ENCODE data around the gene IDNK. TPM values are rescaled to one million over a fixed set of nuclear protein-coding genes. Genes with fewer than 3 reads are reported as not detected.

Gene IDNK
- total RNA-seq, 8 experiments from 2014 or later: 2.1 to 6.6 (median 3.7) TPM

- Histone ChIP-seq H3K27ac (no peak overlapping the region), H3K4me1 (replicated peaks in 1 of 2) (peaks cover 0 to 3% of the 10 kb centered on the region in 2 donors), H3K4me3 (no peak overlapping the region)
- no peak for ATAC-seq (replicated peaks in 6 of 8)
- in situ Hi-C loops (cut with MboI; ENCODE audit: low pct_unique_long_range_greater_than_20kb in 2 of 9, low sequenced_read_pairs in 9 of 9, unreplicated experiment in 9 of 9): loop anchor here in 1 of 9 experiments (25.0 kb wide), 1 partner anchor 295 kb away; the partner anchor contains the start of gene KIF27
- WGBS, 10 experiments: 33 to 100% (median 87%) methylated on average over 1 of the region's 1 CpG
These were observed 5.6 kb upstream of the IDNK start for GRCh38 chr9:83617299-83617698.

GRCh38 chr9:83620841-83621636 is 1.9 kb upstream of the IDNK start:
- Histone ChIP-seq H3K4me3 (no peak overlapping the region), H3K4me1 (replicated peaks in 1 of 2) (peaks cover 5 to 11% of the 10 kb centered on the region in 2 donors), H3K27ac (no peak overlapping the region)
- peak in 4 of 8 experiments; percentile 11 to 47 (median 25) for ATAC-seq (replicated peaks in 6 of 8)
- in situ Hi-C loops (cut with MboI; ENCODE audit: low pct_unique_long_range_greater_than_20kb in 2 of 9, low sequenced_read_pairs in 9 of 9, unreplicated experiment in 9 of 9): loop anchor here in 1 of 9 experiments (25.0 kb wide), 1 partner anchor 291 kb away; the partner anchor contains the start of gene KIF27
- 0 to 75% (median 20%) methylated on average over 1 to 7 of the region's 7 CpGs; no CpG with 5 or more reads in 1 of the 10 experiments for whole genome bisulfite sequencing, 10 experiments

- Histone ChIP-seq H3K4me1 (replicated peaks in 1 of 2) (peaks cover 5 to 11% of the 10 kb centered on the region in 2 donors), H3K27ac (peak overlapping the region; percentile 49 to 82), H3K4me3 (peak overlapping the region; percentile 37 to 58 (median 48))
- peak in 6 of 8 experiments; percentile 63 to 79 (median 74) for ATAC-seq (replicated peaks in 6 of 8)
- 0 to 100% (median 58%) methylated on average over 1 to 11 of the region's 21 CpGs; no CpG with 5 or more reads in 2 of the 10 experiments for whole genome bisulfite sequencing, 10 experiments
- in situ Hi-C loops (cut with MboI; ENCODE audit: low pct_unique_long_range_greater_than_20kb in 2 of 9, low sequenced_read_pairs in 9 of 9, unreplicated experiment in 9 of 9): loop anchor here in 1 of 9 experiments (25.0 kb wide), 1 partner anchor 290 kb away; the partner anchor contains the start of gene KIF27
These were observed 457 bp upstream of the IDNK start for GRCh38 chr9:83622433-83622938.

- WGBS, 10 experiments: 0 to 61% (median 28%) methylated on average over 1 to 5 of the region's 5 CpGs; no CpG with 5 or more reads in 4 of the 10 experiments
- H3K27ac ChIP-seq: peak overlapping the region; percentile 49 to 82
These were observed 735 bp downstream of the IDNK start for GRCh38 chr9:83623679-83624076.

GRCh38 chr9:83625178-83625577 is 2.2 kb downstream of the IDNK start:
- peaks cover 5 to 11% of the 10 kb centered on the region in 2 donors for H3K4me1 ChIP-seq (replicated peaks in 1 of 2)
- 61 to 100% (median 100%) methylated on average over 1 to 3 of the region's 3 CpGs; no CpG with 5 or more reads in 2 of the 10 experiments for WGBS, 10 experiments
- no peak overlapping the region for H3K27ac ChIP-seq
- ATAC-seq (replicated peaks in 6 of 8): no peak
- in situ Hi-C loops (cut with MboI; ENCODE audit: low pct_unique_long_range_greater_than_20kb in 2 of 9, low sequenced_read_pairs in 9 of 9, unreplicated experiment in 9 of 9): no loop called here
- H3K4me3 ChIP-seq: no peak overlapping the region

More at GRCh38 chr9:83623679-83624076, 735 bp downstream of the IDNK start:
- in situ Hi-C loops (cut with MboI; ENCODE audit: low pct_unique_long_range_greater_than_20kb in 2 of 9, low sequenced_read_pairs in 9 of 9, unreplicated experiment in 9 of 9): loop anchor here in 1 of 9 experiments (25.0 kb wide), 1 partner anchor 289 kb away; the partner anchor contains the start of gene KIF27
- Histone ChIP-seq H3K4me3 (peak overlapping the region; percentile 37 to 58 (median 48)), H3K4me1 (replicated peaks in 1 of 2) (peaks cover 5 to 11% of the 10 kb centered on the region in 2 donors)
- ATAC-seq (replicated peaks in 6 of 8): peak in 3 of 8 experiments; percentile 1 to 3 (median 2)

- WGBS, 10 experiments: 80 to 100% (median 91%) methylated on average over 1 to 5 of the region's 5 CpGs; no CpG with 5 or more reads in 5 of the 10 experiments
- no peak overlapping the region for H3K27ac ChIP-seq
- in situ Hi-C loops (cut with MboI; ENCODE audit: low pct_unique_long_range_greater_than_20kb in 2 of 9, low sequenced_read_pairs in 9 of 9, unreplicated experiment in 9 of 9): no loop called here
These were observed 5.6 kb downstream of the IDNK start for GRCh38 chr9:83628540-83628939.

GRCh38 chr9:83629433-83630104 is 6.6 kb downstream of the IDNK start:
- no peak for ATAC-seq (replicated peaks in 6 of 8)
- in situ Hi-C loops (cut with MboI; ENCODE audit: low pct_unique_long_range_greater_than_20kb in 2 of 9, low sequenced_read_pairs in 9 of 9, unreplicated experiment in 9 of 9): no loop called here
- 69 to 100% (median 98%) methylated on average over 2 to 7 of the region's 7 CpGs; no CpG with 5 or more reads in 3 of the 10 experiments for WGBS, 10 experiments
- no peak overlapping the region for H3K4me3 ChIP-seq
- no peak overlapping the region for H3K27ac ChIP-seq
- H3K4me1 ChIP-seq (replicated peaks in 1 of 2): no peaks in the 10 kb centered on the region

More at GRCh38 chr9:83628540-83628939, 5.6 kb downstream of the IDNK start:
- Histone ChIP-seq H3K4me3 (no peak overlapping the region), H3K4me1 (replicated peaks in 1 of 2) (peaks cover 5 to 7% of the 10 kb centered on the region in 2 donors)
- ATAC-seq (replicated peaks in 6 of 8): no peak

- in situ Hi-C loops (cut with MboI; ENCODE audit: low pct_unique_long_range_greater_than_20kb in 2 of 9, low sequenced_read_pairs in 9 of 9, unreplicated experiment in 9 of 9): no loop called here
- ATAC-seq (replicated peaks in 6 of 8): peak; percentile 75 to 99 (median 89)
- no peaks in the 10 kb centered on the region for H3K4me1 ChIP-seq (replicated peaks in 1 of 2)
- 0 to 67% (median 20%) methylated on average over 1 to 7 of the region's 11 CpGs; no CpG with 5 or more reads in 2 of the 10 experiments for WGBS, 10 experiments
- H3K4me3 ChIP-seq: no peak overlapping the region
- no peak overlapping the region for H3K27ac ChIP-seq
These were observed 8.1 kb downstream of the IDNK start for GRCh38 chr9:83630938-83631457.

- no peaks in the 10 kb centered on the region for H3K4me1 ChIP-seq (replicated peaks in 1 of 2)
- no peak for ATAC-seq (replicated peaks in 6 of 8)
- WGBS, 10 experiments: no CpG with 5 or more reads among the region's 1 CpG
- in situ Hi-C loops (cut with MboI; ENCODE audit: low pct_unique_long_range_greater_than_20kb in 2 of 9, low sequenced_read_pairs in 9 of 9, unreplicated experiment in 9 of 9): no loop called here
- H3K27ac ChIP-seq: no peak overlapping the region
- H3K4me3 ChIP-seq: no peak overlapping the region
These were observed 10.3 kb downstream of the IDNK start for GRCh38 chr9:83633255-83633654.

- no peak for ATAC-seq (replicated peaks in 6 of 8)
- in situ Hi-C loops (cut with MboI; ENCODE audit: low pct_unique_long_range_greater_than_20kb in 2 of 9, low sequenced_read_pairs in 9 of 9, unreplicated experiment in 9 of 9): no loop called here
- WGBS, 10 experiments: 75 to 100% (median 88%) methylated on average over 1 to 2 of the region's 2 CpGs; no CpG with 5 or more reads in 3 of the 10 experiments
- no peak overlapping the region for H3K4me3 ChIP-seq
- H3K4me1 ChIP-seq (replicated peaks in 1 of 2): no peaks in the 10 kb centered on the region
- H3K27ac ChIP-seq: no peak overlapping the region
These were observed 10.7 kb downstream of the IDNK start for GRCh38 chr9:83633676-83634075.

GRCh38 chr9:83636813-83637212 is 13.9 kb downstream of the IDNK start:
- no peak overlapping the region for H3K4me3 ChIP-seq
- H3K4me1 ChIP-seq (replicated peaks in 1 of 2): no peaks in the 10 kb centered on the region
- no peak overlapping the region for H3K27ac ChIP-seq
- peak in 2 of 8 experiments; percentile 37 to 39 for ATAC-seq (replicated peaks in 6 of 8)
- in situ Hi-C loops (cut with MboI; ENCODE audit: low pct_unique_long_range_greater_than_20kb in 2 of 9, low sequenced_read_pairs in 9 of 9, unreplicated experiment in 9 of 9): no loop called here

- H3K4me3 ChIP-seq: no peak overlapping the region
- H3K27ac ChIP-seq: no peak overlapping the region
- in situ Hi-C loops (cut with MboI; ENCODE audit: low pct_unique_long_range_greater_than_20kb in 2 of 9, low sequenced_read_pairs in 9 of 9, unreplicated experiment in 9 of 9): no loop called here
- WGBS, 10 experiments: 0 to 100% (median 58%) methylated on average over 1 of the region's 1 CpG; no CpG with 5 or more reads in 4 of the 10 experiments
- no peaks in the 10 kb centered on the region for H3K4me1 ChIP-seq (replicated peaks in 1 of 2)
- ATAC-seq (replicated peaks in 6 of 8): no peak
These were observed 14.4 kb downstream of the IDNK start for GRCh38 chr9:83637389-83637788.

Data from motor neuron (in vitro differentiated cells).